Measurements from ENCODE around the gene CTU2. TPM values are rescaled to one million over a fixed set of nuclear protein-coding genes. Genes with fewer than 3 reads are reported as not detected.

The CTU2 gene
- total and polyA plus RNA-seq, 9 of the 15 experiments (the other 6 are each of a cell fraction or from before 2014, with no cell fraction given) = 1.3 to 105 (median 23.2) TPM

DNA sequence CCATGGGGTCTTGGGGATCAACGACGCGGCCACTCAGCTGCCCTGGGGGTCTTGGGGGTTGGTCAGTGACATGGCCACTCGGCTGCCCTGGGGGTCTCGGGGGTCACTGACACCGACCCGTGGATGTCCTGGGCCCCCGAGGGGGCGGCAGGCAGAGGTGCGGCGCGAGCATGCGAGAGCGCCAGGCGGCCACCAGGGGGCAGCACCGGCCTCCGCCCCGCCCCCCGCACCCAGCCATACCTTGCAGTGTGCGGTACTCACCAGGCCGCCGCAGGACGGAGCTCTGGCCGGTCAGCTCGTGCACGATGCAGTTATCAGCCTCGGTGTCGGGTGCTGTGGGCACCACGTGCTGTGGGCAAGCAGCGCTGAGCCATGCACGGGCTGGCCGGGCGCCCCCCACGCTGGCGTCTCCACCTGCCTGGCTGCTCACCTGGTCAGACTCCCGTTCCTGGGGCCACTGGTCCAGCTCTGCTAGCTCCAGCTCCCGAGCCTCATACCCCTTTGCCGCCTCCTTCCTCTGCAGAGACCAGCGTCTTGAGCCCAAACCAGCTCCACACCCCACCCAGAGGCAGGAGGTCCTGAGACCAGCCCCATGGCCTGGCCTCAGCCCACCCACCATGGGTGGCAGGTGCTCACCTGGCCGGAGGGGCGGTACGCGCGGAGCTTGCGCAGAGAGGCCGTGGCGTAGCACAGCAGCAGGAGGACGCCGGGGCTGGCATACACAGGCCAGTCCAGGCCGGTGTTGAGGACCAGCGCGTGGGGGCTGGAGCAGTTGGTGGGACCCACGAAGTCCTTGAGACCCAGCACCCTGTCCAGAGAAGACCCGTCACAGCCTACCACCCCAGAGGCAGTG is 31.2 kb downstream of the CTU2 start (continued):
- TF ChIP-seq, protein P1, sequence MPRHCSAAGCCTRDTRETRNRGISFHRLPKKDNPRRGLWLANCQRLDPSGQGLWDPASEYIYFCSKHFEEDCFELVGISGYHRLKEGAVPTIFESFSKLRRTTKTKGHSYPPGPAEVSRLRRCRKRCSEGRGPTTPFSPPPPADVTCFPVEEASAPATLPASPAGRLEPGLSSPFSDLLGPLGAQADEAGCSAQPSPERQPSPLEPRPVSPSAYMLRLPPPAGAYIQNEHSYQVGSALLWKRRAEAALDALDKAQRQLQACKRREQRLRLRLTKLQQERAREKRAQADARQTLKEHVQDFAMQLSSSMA (CRISPR knock-in tag; IDR thresholded peaks at IDR 0.05) = no peak
- TF ChIP-seq MCM3 (IDR thresholded peaks at IDR 0.05) = no peak
- TF ChIP-seq OTX1 (CRISPR knock-in tag; IDR thresholded peaks at IDR 0.05) = no peak
- TF ChIP-seq, protein P2, sequence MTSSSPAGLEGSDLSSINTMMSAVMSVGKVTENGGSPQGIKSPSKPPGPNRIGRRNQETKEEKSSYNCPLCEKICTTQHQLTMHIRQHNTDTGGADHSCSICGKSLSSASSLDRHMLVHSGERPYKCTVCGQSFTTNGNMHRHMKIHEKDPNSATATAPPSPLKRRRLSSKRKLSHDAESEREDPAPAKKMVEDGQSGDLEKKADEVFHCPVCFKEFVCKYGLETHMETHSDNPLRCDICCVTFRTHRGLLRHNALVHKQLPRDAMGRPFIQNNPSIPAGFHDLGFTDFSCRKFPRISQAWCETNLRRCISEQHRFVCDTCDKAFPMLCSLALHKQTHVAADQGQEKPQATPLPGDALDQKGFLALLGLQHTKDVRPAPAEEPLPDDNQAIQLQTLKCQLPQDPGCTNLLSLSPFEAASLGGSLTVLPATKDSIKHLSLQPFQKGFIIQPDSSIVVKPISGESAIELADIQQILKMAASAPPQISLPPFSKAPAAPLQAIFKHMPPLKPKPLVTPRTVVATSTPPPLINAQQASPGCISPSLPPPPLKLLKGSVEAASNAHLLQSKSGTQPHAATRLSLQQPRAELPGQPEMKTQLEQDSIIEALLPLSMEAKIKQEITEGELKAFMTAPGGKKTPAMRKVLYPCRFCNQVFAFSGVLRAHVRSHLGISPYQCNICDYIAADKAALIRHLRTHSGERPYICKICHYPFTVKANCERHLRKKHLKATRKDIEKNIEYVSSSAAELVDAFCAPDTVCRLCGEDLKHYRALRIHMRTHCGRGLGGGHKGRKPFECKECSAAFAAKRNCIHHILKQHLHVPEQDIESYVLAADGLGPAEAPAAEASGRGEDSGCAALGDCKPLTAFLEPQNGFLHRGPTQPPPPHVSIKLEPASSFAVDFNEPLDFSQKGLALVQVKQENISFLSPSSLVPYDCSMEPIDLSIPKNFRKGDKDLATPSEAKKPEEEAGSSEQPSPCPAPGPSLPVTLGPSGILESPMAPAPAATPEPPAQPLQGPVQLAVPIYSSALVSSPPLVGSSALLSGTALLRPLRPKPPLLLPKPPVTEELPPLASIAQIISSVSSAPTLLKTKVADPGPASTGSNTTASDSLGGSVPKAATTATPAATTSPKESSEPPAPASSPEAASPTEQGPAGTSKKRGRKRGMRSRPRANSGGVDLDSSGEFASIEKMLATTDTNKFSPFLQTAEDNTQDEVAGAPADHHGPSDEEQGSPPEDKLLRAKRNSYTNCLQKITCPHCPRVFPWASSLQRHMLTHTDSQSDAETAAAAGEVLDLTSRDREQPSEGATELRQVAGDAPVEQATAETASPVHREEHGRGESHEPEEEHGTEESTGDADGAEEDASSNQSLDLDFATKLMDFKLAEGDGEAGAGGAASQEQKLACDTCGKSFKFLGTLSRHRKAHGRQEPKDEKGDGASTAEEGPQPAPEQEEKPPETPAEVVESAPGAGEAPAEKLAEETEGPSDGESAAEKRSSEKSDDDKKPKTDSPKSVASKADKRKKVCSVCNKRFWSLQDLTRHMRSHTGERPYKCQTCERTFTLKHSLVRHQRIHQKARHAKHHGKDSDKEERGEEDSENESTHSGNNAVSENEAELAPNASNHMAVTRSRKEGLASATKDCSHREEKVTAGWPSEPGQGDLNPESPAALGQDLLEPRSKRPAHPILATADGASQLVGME (CRISPR knock-in tag; IDR thresholded peaks at IDR 0.05) = no peak
- no peak for TF ChIP-seq SMAD1 (IDR thresholded peaks at IDR 0.05; ENCODE audit: low read depth, low read length, partially characterized antibody)
- no peak for TF ChIP-seq ZNF174 (CRISPR knock-in tag; IDR thresholded peaks at IDR 0.05)
- peak; percentile 51 for TF ChIP-seq POLR2G (IDR thresholded peaks at IDR 0.05; ENCODE audit: low read depth, low read length)
- no peak for TF ChIP-seq TRIM28 (IDR thresholded peaks at IDR 0.05)
- TF ChIP-seq ZNF274 (IDR thresholded peaks at IDR 0.05; ENCODE audit: borderline replicate concordance, low read depth, low read length) = no peak
- TF ChIP-seq SMARCA5 (IDR thresholded peaks at IDR 0.05) = no peak
- peak; percentile 16; the same call in 1 of the 2 replicates for TF ChIP-seq STAT5A (IDR thresholded peaks at IDR 0.05; ENCODE audit: borderline replicate concordance, low read length)
- no peak for TF ChIP-seq GABPB2 (CRISPR knock-in tag; conservative IDR thresholded peaks at IDR 0.05)
- TF ChIP-seq MTA3 (IDR thresholded peaks at IDR 0.05; ENCODE audit: borderline replicate concordance) = peak; percentile 87; the same call in 1 of the 2 replicates
- 0 out of 2 replicates have a peak, but pooled peaks have one; percentile 32 for TF ChIP-seq ZC3H4 (CRISPR knock-in tag; IDR thresholded peaks at IDR 0.05; ENCODE audit: borderline replicate concordance)
- TF ChIP-seq KLF6 (CRISPR knock-in tag; IDR thresholded peaks at IDR 0.05; ENCODE audit: borderline replicate concordance) = no peak
- no peak for TF ChIP-seq NFIX (CRISPR knock-in tag; IDR thresholded peaks at IDR 0.05; ENCODE audit: low read depth)
- TF ChIP-seq SREBF1 (IDR thresholded peaks at IDR 0.05; ENCODE audit: borderline replicate concordance, low read depth, low read length) = no peak
- no peak for TF ChIP-seq ZSCAN32 (CRISPR knock-in tag; IDR thresholded peaks at IDR 0.05)
- TF ChIP-seq ZNF140 (CRISPR knock-in tag; IDR thresholded peaks at IDR 0.05) = no peak
- TF ChIP-seq, protein P3, sequence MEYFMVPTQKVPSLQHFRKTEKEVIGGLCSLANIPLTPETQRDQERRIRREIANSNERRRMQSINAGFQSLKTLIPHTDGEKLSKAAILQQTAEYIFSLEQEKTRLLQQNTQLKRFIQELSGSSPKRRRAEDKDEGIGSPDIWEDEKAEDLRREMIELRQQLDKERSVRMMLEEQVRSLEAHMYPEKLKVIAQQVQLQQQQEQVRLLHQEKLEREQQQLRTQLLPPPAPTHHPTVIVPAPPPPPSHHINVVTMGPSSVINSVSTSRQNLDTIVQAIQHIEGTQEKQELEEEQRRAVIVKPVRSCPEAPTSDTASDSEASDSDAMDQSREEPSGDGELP (CRISPR knock-in tag; IDR thresholded peaks at IDR 0.05; ENCODE audit: borderline replicate concordance) = peak; percentile 91
- TF ChIP-seq CBX8 (IDR thresholded peaks at IDR 0.05; ENCODE audit: borderline replicate concordance, extremely low read depth, low read depth, low read length, poor library complexity, severe bottlenecking) = no peak
